Panc1 (cell line): ENCODE data around the gene WDR27. TPM values are rescaled to one million over a fixed set of nuclear protein-coding genes. Genes with fewer than 3 reads are reported as not detected.

Source experiments
- ATAC-seq: fragments of 200-7000 bp; cut with Tn5 transposase; 2 replicates; pipeline ENCODE4 v1.9.1; 2020; ENCODE audit warnings: mild to moderate bottlenecking, moderate library complexity
- BruUV-seq: library from RNA; stranded (reverse); fragments of 400-500 nt; replicated peaks from 2 replicates; lab custom pipeline; 2021; lab: Mats Ljungman, UMichigan
- CTCF ChIA-PET: fragments of 300-600 bp; sonication (Branson Sonifier 250); formaldehyde crosslinking; loops from one replicate; lab custom pipeline; 2022; ENCODE audit warnings: antibody characterized with exemption; lab: Charles Lee
- POLR2A ChIA-PET: fragments of 300-600 bp; sonication (Branson Sonifier 250); formaldehyde crosslinking; loops from one replicate; lab custom pipeline; 2022; ENCODE audit warnings: antibody characterized with exemption; lab: Charles Lee
- DNase-seq: peaks from one replicate; pipeline ENCODE4 v3.0.0-alpha.2; 2010; ENCODE audit warnings: low read depth, low spot score
- H3K27ac ChIP-seq: 2 replicates; pipeline ENCODE4 v1.5.1; 2011; ENCODE audit warnings: mild to moderate bottlenecking, low read length, inconsistent platforms
- H3K27me3 ChIP-seq: fragments of 200-500 bp; sonication (Bioruptor generic); 2 replicates; pipeline ENCODE4 v1.6.0; 2014; ENCODE audit warnings: low read length, inconsistent platforms; ENCODE audit not compliant: control insufficient read depth, insufficient read depth
- H3K36me3 ChIP-seq: fragments of 200-500 bp; sonication (Bioruptor generic); 2 replicates; pipeline ENCODE4 v1.5.1; 2014; ENCODE audit warnings: inconsistent platforms, mild to moderate bottlenecking, low read length, moderate library complexity; ENCODE audit not compliant: control insufficient read depth, insufficient read depth
- H3K4me1 ChIP-seq: 2 replicates; pipeline ENCODE4 v1.5.1; 2011; ENCODE audit warnings: inconsistent platforms, mild to moderate bottlenecking, low read length, moderate library complexity; ENCODE audit not compliant: control insufficient read depth, insufficient read depth
- H3K4me3 ChIP-seq, 2 experiments: 2 replicates each; pipeline ENCODE4 v1.5.1; 2011 to 2012; ENCODE audit warnings: low read depth in 2 of 2, low read length in 2 of 2, mild to moderate bottlenecking in 2 of 2, inconsistent platforms in 1 of 2, moderate library complexity in 1 of 2
- H3K9me3 ChIP-seq: fragments of 200-500 bp; sonication (Bioruptor generic); 2 replicates; pipeline ENCODE4 v1.5.1; 2014; ENCODE audit warnings: low read depth, mild to moderate bottlenecking, inconsistent platforms, low read length, moderate library complexity; ENCODE audit not compliant: control insufficient read depth, insufficient read depth
- CTCF ChIP-seq: fragments of 450-650 bp; IDR thresholded peaks from 2 replicates; pipeline ENCODE4 v1.5.1; 2017; ENCODE audit warnings: mild to moderate bottlenecking
- POLR2AphosphoS5 ChIP-seq: IDR thresholded peaks from 2 replicates; pipeline ENCODE4 v1.6.1; 2012; ENCODE audit warnings: mild to moderate bottlenecking, low read depth, low read length, moderate library complexity
- REST ChIP-seq, 2 experiments: IDR thresholded peaks; 2 replicates each; pipeline ENCODE4 v1.6.1; 2011 to 2012; ENCODE audit warnings: low read depth in 2 of 2, control low read depth in 1 of 2, low read length in 1 of 2, mild to moderate bottlenecking in 1 of 2, moderate library complexity in 1 of 2; ENCODE audit not compliant: insufficient read depth in 1 of 2
- SIN3A ChIP-seq: IDR thresholded peaks from 2 replicates; pipeline ENCODE4 v1.6.1; 2012; ENCODE audit warnings: low read depth, mild to moderate bottlenecking, low read length, moderate library complexity, borderline replicate concordance; ENCODE audit not compliant: insufficient read depth
- TCF7L2 ChIP-seq: IDR thresholded peaks from 2 replicates; pipeline ENCODE4 v1.6.1; 2011; ENCODE audit warnings: mild to moderate bottlenecking, low read depth, low read length, inconsistent platforms
- in situ Hi-C: cut with HindIII; loops from 2 replicates; pipeline ENCODE4 v1.10.0; 2016; ENCODE audit warnings: low sequenced_read_pairs, low pct_unique_long_range_greater_than_20kb
- intact Hi-C: fragments of 100-400 bp; cut with micrococcal nuclease; formaldehyde crosslinking; loops from one replicate; pipeline ENCODE4 v1.10.0; 2022; ENCODE audit not compliant: unreplicated experiment
- total RNA-seq: library from RNA; stranded (reverse); gene quantifications from one replicate; pipeline ENCODE4 v1.2.1, GENCODE V29; 2021; ENCODE audit not compliant: unreplicated experiment

WDR27 gene
- total RNA-seq, 1 experiment from 2014 or later = 56.3 TPM

GRCh38 chr6:169590376-169590939, 111.4 kb downstream of the WDR27 start:
- intact Hi-C loops = no loop called here
- Histone ChIP-seq H3K4me3 (no peak overlapping the region), H3K27me3 (no peaks in the 10 kb centered on the region), H3K27ac (no peak overlapping the region), H3K9me3 (0 out of 2 replicates have a peak, but pooled peaks cover 2% of the 10 kb centered on the region), H3K4me1 (no peaks in the 10 kb centered on the region), H3K36me3 (no peaks in the 10 kb centered on the region)
- TF ChIP-seq SIN3A (no peak), REST (IDR thresholded peaks at IDR 0.05; ENCODE audit: insufficient read depth in 1 of 2, low read depth in 2 of 2, low read length in 1 of 2) (no peak), POLR2AphosphoS5 (no peak), CTCF (no peak), TCF7L2 (no peak)
- ATAC-seq (no peak), DNase-seq (no peak)
- CTCF ChIA-PET = no interaction called here
- POLR2A ChIA-PET = no interaction called here
- no TSS peak for BruUV-seq
- in situ Hi-C loops = no loop called here

GRCh38 chr6:169589699-169590257, 112.1 kb downstream of the WDR27 start:
- CTCF ChIA-PET = no interaction called here
- H3K27ac ChIP-seq = no peak overlapping the region
- H3K9me3 ChIP-seq = peaks cover 3% of the 10 kb centered on the region; the same call in 1 of the 2 replicates
- ATAC-seq = peak; percentile 53; the same call in 1 of the 2 replicates
- H3K36me3 ChIP-seq = no peaks in the 10 kb centered on the region
- no peaks in the 10 kb centered on the region for H3K27me3 ChIP-seq
- in situ Hi-C loops (no loop called here), intact Hi-C loops (no loop called here)
- TF ChIP-seq REST (IDR thresholded peaks at IDR 0.05; ENCODE audit: insufficient read depth in 1 of 2, low read depth in 2 of 2, low read length in 1 of 2) (no peak), TCF7L2 (no peak), POLR2AphosphoS5 (no peak), SIN3A (no peak), CTCF (no peak)
- no peak overlapping the region for H3K4me3 ChIP-seq
- peak; percentile 12 for DNase-seq
- no TSS peak for BruUV-seq
- POLR2A ChIA-PET = no interaction called here
- H3K4me1 ChIP-seq = no peaks in the 10 kb centered on the region
